ENCODE results near the gene TTC22.
A peak's percentile ranks its signal among the peaks of the same experiment; 100 is the strongest.

Gene TTC22

DNA sequence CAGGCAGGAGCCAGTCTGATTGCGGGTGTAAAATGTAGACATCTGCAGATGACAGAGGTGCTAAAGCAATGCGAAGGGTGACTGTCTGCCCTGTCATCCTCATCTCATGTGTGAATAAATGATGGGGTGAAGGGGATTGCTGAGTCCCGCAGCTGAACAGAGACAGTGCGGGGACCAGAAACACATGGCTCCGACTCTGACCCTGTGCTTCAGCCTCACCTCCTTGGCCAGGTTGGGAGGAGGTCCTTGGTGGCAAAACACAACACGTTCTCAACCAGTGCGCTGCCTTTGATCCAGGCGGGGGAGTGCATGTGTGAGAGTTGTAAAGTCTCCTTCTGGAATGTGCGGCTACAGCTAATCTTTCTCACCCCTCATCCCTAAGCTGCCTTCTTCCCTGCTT is 32.0 kb upstream of the TTC22 start:
- no peak for DNase-seq

DNA sequence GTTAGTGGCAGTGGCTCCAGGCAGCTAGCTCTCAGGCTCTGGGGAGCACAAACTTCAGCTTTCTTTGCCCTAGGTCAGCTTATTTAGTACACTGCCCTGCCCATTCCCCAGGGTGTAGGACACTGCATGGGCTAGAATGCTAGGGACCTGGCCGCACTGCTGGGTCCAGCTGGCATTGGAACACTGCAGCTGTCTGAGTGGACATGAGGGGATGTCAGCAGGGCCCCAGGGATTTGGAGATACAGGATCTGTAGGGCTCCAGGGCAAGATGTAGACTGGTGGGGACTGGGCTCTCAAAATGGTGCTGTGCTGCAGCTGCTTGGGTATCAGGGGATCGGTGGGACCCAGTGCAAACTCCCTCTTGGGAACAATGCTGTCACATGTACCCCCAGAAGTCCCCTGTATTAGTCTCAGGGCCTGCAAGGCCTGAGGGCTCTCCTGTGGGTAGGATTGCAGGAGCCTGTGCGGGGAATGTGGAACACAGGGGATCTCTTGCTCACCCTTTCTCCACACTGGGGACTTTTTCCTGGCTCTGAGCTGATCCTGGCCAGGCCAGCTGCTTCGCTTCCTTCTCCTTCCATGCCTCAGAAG is 25.2 kb upstream of the TTC22 start:
- DNase-seq = no peak

DNA sequence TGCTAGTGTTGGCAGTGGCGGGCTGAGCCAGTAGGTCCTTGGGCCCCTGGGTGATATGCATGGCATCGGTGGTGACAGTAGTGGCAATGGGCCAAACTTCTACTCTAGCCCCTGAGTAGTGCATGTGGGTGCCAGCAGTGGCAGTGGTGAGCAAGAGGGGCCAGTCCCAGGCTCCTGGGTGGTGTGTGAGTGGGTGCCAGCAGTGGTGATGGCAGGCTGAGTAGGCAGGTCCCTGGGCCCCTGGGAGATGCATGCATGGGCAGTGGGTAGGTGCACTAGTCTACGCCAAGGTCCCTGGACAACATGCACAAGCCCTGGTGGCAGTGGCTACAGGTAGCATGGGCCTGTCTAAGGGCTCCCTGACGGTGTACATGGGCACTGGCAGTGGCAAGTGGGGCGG is 24.6 kb upstream of the TTC22 start:
- DNase-seq = no peak

- no peak for DNase-seq
Observed at GRCh38 chr1:54823670-54824069, 22.5 kb upstream of the TTC22 start.

- no peak for DNase-seq
Observed at GRCh38 chr1:54819733-54820132, 18.6 kb upstream of the TTC22 start.

DNA sequence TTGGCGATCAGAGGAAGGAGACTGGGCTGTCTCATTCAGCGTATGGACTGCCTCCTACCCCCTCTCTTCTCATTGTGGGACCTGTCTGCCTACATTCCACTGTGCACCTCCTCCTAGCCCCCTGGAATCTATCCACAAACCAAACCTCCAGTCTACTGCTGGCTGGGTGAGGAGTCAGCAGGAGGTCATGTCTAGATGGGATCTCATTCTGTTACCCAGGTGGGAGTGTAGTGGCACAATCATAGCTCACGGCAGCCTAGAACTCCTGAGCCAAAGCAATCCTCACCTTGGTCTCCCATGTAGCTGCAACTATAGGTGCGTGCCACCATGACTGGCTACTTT is 18.0 kb upstream of the TTC22 start:
- no peak for DNase-seq

GRCh38 chr1:54818461-54819194 is 17.5 kb upstream of the TTC22 start:
- DNase-seq = no peak

DNA sequence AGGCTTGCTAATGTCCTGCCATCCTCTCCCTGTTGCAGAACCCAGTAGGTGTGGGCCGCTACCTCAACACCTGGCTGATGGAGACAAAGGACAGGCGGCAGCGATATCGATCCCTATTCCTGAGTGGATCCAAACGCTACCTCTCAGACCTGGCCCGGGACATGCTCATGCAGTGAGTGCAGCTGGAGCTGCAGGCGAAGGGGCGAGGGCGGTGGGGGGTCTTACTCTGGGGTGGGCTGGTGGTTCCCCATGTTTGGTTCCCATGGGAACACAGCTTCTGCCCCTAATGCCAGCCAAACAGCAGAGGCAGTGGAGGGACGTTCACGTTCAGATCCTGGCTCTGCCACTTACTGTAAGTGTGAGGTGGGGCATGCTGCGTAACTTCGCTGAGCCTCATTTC is 15.8 kb upstream of the TTC22 start:
- no peak for DNase-seq

DNA sequence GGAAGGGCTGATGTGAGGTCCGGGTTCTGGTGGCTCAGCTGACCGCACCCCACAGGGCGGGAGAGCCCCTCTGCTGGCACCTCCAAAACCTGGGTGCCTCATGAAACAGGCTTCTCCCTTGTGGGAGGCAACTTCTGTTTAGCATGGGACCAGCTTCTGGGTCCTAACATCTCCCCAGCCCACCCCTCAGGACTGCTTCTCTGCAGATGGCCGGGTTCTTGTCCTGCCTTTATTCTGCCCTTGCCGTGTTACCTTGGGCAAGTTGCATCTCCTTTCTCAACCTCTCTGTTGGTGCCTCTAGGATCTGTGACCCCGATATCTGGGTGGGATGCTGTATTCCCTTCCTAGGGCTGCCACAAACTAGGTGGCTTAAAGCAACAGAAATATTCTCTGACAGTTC is 15.0 kb upstream of the TTC22 start:
- no peak for DNase-seq

GRCh38 chr1:54815086-54815876 is 14.2 kb upstream of the TTC22 start:
- no peak for DNase-seq

GRCh38 chr1:54814571-54814970 is 13.4 kb upstream of the TTC22 start:
- no peak for DNase-seq

DNA sequence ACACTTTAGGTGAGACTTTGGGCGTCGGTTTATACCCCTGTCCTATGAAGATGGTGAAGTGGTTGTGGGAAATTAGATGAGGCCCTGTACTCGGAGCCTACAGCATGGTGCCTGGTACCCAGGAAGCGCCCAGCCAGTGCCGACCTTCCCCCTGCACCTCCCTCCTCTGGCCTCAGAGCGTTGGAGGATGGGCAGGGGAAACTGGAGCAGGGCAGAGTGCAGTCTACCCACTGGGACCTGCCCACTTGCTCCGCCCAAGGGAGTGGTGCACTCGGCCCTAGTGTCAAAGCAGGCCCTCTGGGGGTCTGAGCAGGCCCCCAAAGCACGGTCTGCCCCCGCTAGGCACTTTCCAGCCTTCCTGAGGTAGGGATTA is 13.0 kb upstream of the TTC22 start:
- DNase-seq = no peak

DNA sequence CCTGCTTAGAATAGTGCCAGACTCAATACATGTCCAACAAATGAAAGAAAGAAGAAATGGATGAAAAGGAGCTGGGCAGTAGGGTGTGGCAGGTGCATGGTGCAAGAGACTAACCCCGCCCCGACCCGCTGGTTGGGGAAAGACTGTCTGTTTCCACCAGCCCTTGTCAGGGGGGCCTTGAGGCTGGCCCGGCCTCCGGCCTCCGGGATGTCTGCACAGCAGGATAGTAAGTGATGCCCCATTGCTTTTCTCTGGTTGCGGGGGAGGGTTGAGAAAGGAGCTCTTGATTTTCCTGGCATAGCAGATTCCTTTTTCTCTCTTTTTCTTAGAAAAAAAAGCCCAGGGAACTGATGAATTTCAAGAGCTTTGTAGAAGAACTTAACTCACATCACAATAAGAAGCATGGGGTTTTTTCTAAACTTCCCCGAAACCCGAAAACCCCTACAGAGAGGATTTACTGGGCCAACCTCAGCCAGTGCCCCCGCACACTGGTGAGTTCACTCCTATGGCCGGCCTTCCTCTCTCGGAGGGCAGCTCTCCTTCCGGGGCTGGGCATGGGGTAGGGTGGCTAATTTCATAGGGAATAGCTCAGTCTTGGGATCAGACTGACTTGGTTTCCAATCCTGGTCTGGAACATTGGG is 12.5 kb upstream of the TTC22 start:
- no peak for DNase-seq

- no peak for DNase-seq
Observed at GRCh38 chr1:54812801-54813484, 11.8 kb upstream of the TTC22 start.

GRCh38 chr1:54811739-54812655 is 10.9 kb upstream of the TTC22 start:
- no peak for DNase-seq

GRCh38 chr1:54811066-54811465 is 9.9 kb upstream of the TTC22 start:
- no peak for DNase-seq

DNA sequence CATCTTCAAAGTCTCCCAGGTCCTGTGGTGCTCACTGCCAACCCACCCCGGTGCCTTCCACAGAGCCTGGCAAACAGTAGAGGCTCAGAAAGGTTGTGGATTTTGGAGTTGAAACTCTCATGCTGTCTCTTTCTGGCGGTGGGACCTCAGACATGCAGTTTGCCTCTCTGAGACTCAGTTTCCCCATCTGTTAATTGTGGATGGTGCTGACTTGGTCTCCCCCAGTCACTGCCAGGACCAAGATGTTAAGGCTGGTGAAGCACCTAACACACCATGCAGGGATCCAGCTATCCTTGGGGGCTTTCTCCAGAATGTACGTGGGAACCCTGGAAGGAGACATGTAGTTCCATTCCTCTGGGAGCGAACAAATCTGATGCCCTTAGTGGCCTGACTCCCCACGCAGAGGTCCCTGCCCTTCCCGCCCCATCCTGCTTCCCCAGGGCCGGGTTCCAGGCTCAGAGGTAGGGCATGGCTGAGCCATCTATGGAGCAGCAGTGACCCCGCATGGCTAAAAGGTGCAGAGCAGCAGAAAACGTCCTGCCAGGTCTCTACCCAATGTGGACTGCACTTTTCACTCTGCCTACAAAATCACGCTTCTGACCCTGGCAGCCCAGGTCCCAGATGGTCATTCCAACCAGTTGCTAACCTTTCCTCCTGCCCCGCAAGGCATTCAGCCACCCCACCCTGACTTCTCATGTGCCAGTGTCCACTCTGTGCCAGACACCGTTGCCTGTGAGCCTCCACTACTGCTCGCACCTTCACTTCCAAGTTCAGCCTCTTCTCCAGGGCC is 9.2 kb upstream of the TTC22 start:
- peak; percentile 82 for DNase-seq

DNA sequence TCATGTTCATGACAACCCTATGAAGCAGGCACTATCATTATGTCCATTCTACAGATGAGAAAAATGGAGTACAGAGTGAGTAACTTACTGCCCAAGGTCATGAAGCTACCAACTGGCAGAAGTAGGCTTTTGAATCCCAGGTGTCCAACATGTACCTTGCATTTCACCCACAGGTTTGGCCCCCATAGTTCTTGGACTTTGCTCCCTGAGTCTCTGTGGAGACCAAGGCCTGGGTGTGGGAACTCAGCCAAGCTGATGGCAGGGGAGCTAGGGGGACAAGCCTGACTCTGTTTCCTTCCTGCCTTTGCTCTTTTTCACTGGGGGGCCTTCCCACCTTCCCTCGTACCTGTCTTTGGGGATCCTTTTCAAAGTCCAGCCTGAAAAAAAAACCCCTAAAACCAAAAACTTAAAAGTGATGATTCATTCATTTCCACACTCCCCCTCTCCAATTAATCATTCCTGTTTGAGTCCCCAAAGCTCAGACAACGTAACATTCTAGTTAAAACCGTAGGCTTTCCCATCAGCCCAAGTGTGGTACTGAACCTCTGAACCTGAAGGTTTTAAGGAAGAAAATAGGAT is 8.5 kb upstream of the TTC22 start:
- DNase-seq = no peak

DNA sequence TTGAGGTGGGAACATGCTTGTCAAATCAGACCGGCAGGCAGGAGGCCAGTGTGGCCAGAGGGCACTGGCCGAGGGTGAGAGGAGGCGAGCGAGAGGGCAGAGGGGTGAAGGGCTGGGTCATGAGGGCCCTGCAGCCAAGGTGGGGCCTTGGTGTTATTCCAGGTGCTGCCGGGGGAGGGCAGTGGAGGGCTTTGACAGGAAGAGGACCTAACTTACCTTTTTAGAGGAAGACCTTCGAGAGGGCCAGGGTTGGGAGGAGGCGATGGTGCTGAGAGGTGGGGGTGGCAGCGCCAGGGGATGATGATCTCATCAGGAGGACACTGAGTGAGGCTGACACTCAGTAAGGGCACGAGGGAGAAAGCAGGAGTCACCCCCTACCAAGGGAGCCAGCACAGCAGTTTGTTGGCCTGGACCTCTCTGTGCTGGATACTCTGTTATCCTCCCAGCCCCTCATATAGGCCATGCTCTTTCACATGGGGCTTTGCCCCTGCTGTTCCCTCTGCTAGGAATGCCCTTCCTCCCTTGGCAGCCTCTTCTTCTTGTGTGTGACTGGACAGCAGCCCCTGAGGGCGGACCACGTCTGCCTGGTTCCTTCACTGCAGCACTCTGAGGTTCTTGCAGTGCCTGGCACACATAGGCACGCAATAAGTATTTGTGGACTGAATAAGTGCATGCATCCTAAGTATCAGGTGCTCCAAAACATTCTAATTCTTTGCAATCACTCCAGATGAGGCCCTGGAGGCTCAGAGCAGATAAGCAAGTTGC is 7.5 kb upstream of the TTC22 start:
- peak; percentile 12 for DNase-seq

GRCh38 chr1:54807756-54808155 is 6.6 kb upstream of the TTC22 start:
- no peak for DNase-seq

All from OCI-M1 (cell line).